ENCODE measurements around the gene A1BG.
"Not testable (repeated sequence)": the region's sequence is repeated elsewhere in the genome, so short reads cannot be mapped to it uniquely, and the experiment has no call there.

A1BG gene

GRCh38 chr19:58361900-58362271, 8.6 kb upstream of the A1BG start:
- peak in 1 of 3 experiments; percentile 24 for DNase-seq (ENCODE audit: low read depth in 3 of 3)

GRCh38 chr19:58357481-58358145, 4.3 kb upstream of the A1BG start:
- no peak for DNase-seq (ENCODE audit: low read depth in 3 of 3)

DNA sequence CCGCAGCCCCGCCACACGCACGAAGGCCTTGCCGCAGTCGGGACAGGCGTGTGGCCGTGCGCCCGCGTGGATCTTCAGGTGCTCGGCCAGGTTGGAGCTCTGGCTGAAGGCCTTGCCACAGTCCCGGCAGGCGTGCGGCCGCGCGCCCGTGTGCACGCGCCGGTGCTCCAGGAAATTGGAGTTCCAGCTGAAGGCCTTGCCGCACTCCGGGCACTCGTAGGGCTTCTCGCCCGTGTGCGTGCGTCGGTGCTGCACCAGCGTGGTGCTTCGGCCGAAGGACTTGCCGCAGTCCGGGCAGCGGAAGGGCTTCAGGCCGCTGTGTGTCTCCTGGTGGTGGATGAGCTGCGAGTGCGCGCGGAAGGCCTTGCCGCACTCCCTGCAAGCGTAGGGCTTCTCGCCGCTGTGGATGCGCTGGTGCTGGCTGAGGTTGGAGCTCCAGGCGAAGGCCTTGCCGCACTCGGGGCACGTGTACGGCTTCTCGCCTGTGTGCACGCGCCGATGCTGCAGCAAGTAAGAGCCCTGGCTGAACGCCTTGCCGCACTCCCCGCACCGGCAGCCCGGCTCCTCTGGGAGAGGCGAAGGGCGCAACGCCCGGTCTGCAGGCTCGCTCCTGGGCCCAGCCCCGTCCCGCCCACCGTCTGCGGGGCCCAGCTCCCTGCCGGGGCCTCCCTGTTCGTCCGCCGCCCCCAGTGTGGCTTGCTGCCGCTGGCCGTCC, 3.6 kb upstream of the A1BG start:
- DNase-seq (ENCODE audit: low read depth in 3 of 3) = no peak

DNA sequence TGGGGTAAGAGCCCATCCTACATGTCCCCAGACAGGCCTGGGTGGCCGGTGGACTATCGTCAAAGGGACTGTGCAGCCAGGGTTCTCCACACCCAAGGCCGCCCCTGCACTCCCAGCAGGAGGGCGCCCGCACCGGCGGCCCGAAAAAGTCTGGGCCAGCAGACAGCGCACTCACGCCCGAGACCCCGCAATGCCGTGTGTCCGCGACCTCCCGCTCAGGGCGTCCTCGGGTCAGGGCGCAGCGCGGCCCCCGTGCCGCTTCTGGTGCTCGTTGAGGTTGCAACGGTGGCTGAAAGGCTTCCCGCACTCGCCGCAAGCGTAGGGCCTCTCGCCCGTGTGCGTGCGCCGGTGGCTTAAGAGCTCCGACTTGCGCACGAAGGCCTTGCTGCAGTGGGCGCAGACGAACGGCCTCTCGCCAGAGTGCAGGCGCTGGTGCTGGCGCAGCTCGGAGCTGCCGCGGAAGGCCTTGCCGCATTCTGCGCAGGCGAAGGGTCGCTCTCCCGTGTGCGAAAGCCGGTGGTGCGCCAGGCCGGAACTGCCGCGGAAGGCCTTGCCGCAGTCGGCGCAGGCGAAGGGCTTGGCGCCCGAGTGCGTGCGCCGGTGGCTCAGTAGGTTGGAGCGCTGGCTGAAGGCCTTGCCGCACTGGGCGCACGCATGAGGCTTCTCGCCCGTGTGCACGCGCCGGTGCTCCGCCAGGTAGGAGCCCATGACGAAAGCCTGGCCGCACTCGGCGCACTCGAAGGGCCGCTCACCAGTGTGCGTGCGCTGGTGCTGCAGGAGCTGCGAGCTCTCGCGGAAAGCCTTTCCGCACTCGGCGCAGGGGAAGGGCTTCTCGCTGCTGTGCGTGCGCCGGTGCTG, 2.8 kb upstream of the A1BG start:
- no peak for DNase-seq (ENCODE audit: low read depth in 3 of 3)

GRCh38 chr19:58355215-58355796, 2.0 kb upstream of the A1BG start:
- no peak for DNase-seq (ENCODE audit: low read depth in 3 of 3)

DNA sequence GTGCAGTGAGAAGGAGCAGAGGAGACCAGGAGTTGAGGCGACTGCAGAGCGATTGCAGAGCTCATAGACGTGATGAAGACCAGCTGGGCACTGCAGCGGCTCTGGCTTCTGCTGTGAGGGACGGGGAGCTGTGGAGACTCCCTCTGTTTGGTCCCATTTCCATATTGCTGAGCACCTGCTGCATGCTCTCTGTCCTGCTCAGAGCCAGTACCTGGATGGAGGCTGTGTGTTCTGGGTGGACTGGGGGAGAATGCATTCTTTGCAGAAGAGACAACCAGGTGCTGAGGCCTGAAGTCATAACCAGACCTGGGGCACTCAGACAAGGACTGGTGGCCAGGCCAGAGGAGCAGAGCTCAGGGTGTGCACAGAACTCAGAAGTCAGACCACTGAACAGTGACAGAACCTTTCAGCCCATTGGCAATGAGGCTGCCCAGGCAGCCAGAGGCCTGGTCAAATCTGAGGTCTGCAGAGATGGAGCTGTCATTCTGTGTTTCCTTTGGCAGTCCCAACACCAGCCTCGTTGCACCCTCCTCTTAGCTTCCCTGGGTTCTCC, 1.3 kb upstream of the A1BG start:
- no peak for DNase-seq (ENCODE audit: low read depth in 3 of 3)

DNA sequence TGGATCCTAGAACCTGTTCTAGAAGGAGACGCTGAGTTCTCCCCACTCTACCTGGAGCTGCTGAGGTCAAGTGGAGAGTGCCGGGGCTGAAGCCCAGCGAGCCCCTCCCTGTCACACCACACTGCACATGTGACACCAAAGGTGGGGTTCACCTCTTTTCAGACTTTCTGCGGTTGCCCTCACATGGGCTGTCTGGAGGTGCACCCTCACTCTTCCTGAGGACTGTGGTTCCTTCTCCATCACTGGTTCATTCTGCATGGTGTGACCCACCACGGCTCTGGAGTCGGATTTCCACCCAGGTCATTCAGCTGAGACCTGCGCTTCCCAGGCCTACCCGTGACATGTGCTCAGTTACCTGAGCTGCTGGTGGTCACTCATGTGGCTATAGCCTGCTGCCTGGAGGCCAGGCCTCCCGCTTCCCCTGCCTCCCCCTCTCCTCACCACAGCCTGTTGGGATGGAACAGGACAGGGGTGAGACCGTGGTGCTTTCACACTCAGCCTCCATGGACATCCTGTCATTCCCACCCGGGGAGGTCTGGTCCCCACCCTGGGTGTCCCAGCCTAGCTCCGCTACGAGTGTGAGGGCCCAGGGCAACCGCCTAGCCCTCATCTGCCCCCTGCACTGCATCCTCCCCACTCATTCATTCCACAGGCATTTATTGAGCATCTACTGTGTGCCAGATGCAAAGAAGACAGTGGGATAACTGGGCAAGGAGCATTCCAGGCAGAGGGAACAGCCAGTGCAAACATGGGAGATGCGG, 605 bp upstream of the A1BG start:
- no peak for DNase-seq (ENCODE audit: low read depth in 3 of 3)

GRCh38 chr19:58351990-58352755, 1.1 kb downstream of the A1BG start:
- no peak for DNase-seq (ENCODE audit: low read depth in 3 of 3)

- no peak for DNase-seq (ENCODE audit: low read depth in 3 of 3)
Observed at GRCh38 chr19:58351558-58351878, 1.8 kb downstream of the A1BG start.

GRCh38 chr19:58350871-58351557, 2.3 kb downstream of the A1BG start:
- no peak for DNase-seq (ENCODE audit: low read depth in 3 of 3)

GRCh38 chr19:58350001-58350861, 3.1 kb downstream of the A1BG start:
- DNase-seq (ENCODE audit: low read depth in 3 of 3) = no peak

DNA sequence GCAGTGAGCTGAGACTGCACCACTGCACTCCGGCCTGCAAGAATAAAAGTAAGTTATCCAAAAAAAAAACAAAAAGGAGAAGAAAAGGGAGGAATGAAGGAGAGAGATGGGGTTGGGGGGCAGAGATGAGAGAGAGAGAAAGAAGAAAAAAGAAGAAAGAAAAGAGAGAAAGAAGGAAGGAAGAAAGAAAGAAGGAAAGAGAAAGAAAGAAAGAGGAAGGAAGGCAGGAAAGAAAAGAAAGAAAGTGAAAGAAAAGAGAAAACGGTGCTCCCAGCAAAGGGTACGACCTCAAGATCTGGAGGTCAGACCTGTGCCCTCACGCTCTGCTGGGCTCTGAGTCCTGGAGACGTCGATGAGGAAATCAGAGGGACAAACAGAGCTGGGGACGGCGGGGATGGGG, 3.7 kb downstream of the A1BG start:
- DNase-seq (ENCODE audit: low read depth in 3 of 3) = no peak

- not testable (repeated sequence) for DNase-seq (ENCODE audit: low read depth in 3 of 3)
Observed at GRCh38 chr19:58348080-58348479, 5.2 kb downstream of the A1BG start.

- peak; percentile 35 to 47 (median 37) for DNase-seq (ENCODE audit: low read depth in 3 of 3)
Observed at GRCh38 chr19:58346961-58347929, 6.0 kb downstream of the A1BG start.

DNA sequence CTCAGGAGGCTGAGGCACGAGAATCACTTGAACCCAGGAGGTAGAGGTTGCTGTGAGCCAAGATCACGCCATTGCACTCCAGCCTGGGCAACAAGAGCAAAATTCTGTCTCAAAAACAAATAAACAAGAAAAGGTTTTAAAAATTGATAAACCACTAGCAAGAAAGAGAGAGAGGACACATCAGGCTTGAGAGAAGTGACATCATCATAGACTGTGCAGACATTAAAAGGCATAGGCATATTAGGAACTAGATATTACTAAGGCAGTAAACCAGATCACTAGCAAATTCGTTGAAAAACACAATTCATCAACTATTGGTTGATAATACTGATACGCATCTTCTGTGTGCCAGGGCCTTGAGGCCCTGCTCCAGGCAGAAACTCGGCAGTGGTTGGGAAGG, 7.7 kb downstream of the A1BG start:
- DNase-seq (ENCODE audit: low read depth in 3 of 3) = no peak

- DNase-seq (ENCODE audit: low read depth in 3 of 3) = no peak
Observed at GRCh38 chr19:58338825-58339558, 14.3 kb downstream of the A1BG start.

- no peak for DNase-seq (ENCODE audit: low read depth in 3 of 3)
Observed at GRCh38 chr19:58338336-58338735, 15.0 kb downstream of the A1BG start.
